NCI-H1092 treated with DMSO at 0.1 percent for 48 hours (cell line): ENCODE data around the gene CCDC200.
"Not testable (repeated sequence)": the region's sequence is repeated elsewhere in the genome, so short reads cannot be mapped to it uniquely, and the experiment has no call there.

Source experiments
- DNase-seq: peaks from one replicate; lab custom pipeline; 2025; lab: John Stamatoyannopoulos, UW

The CCDC200 gene

GRCh38 chr17:43216369-43216761, 12.1 kb downstream of the CCDC200 start:
- no peak for DNase-seq

- DNase-seq, result no peak
Observed at GRCh38 chr17:43215341-43215740, 13.1 kb downstream of the CCDC200 start.

DNA sequence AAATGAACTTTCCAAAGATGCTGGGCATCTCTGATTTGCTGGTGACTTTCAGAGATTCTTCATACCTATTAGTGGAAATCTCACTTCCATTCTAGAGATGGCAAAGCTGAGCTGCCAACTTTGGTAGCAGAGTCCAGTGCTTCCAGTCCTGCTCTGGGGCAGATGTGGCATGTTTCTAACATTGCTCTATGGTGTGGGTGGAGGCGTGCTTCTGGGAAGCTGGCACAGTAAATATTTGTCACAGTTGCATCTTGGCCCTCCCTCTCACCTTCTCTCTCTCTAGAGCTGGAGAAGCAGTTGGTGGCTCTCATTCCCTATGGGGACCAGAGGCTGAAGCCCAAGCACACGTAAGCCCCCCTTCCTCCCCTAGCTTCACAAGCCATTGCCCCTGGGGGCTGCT, 14.9 kb downstream of the CCDC200 start:
- DNase-seq, result no peak

DNA sequence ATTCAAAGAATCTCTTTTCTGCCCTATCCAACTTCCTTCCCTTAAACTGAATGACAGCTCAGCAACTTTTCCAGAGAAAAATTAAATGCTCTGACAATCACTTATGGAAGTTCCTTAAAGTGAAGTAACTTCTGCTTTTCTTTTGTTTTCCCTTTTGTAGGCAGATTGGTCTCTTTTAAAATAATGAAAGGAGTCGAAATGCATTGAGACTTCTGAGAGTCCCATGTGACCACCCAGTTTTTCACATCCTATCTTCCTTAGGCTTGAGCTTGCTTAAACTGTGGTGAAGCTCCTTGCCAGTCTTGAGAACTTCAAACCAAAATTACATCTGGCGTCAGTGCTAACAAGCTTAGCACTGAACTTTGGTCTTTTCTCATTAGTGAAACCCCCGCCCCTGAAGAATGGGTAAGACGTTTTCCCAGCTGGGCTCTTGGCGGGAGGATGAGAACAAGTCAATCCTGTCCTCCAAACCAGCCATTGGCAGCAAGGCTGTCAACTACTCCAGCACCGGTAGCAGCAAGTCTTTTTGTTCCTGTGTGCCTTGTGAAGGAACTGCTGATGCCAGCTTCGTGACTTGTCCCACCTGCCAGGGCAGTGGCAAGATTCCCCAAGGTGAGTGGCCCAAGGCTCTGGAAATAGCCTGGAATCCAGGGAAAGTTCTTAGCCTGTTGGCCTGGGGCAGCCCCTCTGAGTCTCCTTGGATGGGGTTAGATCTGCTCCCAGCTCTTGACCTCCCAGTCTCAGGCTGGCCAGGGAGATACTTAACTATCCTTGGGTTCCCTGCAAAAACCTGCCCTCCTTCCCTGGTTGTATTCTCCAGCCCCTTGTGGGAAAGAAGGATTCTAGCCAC, 15.6 kb downstream of the CCDC200 start:
- no peak for DNase-seq

- DNase-seq, result no peak
Observed at GRCh38 chr17:43211480-43212402, 16.7 kb downstream of the CCDC200 start, which contains the start of gene TMEM106A. TMEM106A (plus strand) TSS chr17:43211875; CDS start chr17:43213042, 1,167 bp downstream.

DNA sequence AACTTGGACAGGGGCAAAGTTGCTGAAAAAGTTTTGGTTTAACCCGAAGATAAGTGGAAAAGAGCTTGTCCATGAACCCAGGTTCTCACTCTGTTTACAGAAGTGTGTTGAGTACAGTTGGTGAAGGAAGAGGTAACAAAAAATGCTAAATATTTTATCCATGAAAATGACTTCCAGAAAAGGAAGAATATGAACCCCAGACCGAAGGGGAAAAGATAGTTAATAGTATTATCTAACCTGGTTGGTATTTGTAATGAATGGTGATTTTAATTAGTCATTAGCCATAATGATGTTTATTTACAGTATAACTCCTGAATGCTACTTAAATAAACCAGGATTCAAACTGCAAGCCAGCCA, 17.3 kb downstream of the CCDC200 start:
- no peak for DNase-seq

DNA sequence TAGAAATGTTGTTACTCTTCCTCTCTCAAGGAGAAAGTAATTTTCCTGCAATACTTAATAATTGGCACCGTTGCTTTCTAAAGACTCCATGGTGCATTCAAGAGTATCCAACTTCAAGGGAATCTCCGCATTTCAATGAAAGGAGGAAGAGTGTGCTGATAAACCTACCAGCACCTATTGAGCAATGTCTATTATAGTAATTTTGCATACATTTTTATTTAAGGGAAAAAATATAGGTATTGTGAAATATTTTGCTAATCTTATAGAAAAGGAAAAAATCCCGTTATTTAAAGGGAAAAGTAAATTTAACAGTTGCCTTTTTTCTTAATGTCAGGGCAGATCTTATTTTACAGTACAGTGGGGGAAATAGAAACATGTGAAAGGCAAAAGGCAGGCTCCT, 17.8 kb downstream of the CCDC200 start:
- no peak for DNase-seq

- DNase-seq, result not testable (repeated sequence)
Observed at GRCh38 chr17:43203013-43203412, 25.4 kb downstream of the CCDC200 start.

DNA sequence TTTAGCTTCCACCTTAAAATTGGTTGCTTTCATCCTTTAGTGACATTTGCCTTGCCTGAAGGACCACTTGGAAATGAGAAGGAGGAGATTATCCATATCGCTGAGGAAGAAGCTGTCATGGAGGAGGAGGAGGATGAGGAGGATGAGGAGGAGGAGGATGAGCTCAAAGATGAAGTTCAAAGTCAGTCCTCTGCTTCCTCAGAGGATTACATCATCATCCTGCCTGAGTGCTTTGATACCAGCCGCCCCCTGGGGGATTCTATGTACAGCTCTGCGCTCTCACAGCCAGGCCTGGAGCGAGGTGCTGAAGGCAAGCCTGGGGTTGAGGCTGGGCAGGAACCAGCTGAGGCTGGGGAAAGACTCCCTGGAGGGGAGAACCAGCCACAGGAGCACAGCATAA, 28.3 kb downstream of the CCDC200 start:
- DNase-seq, result no peak

DNA sequence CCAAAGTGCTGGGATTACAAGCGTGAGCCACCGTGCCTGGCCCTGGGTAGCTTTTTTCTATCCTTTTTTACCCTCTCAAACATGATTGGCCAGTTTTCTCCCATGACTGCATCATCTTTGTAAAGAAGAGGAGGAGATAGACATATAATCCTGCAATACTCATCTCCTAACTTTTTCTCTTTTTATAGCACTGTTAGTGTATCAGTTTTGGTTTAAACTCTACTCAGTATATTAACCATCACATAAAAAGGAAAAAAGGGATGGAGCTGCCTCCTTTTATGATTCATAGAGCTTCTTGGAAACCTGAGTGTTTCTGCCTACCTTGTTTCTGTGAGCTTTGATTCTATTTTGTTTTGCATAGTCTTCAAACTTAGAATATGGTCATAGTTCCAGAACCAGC, 28.8 kb downstream of the CCDC200 start:
- DNase-seq, result no peak

- no peak for DNase-seq
Observed at GRCh38 chr17:43193251-43193650, 35.2 kb downstream of the CCDC200 start.

GRCh38 chr17:43186656-43187055, 41.8 kb downstream of the CCDC200 start:
- not testable (repeated sequence) for DNase-seq

DNA sequence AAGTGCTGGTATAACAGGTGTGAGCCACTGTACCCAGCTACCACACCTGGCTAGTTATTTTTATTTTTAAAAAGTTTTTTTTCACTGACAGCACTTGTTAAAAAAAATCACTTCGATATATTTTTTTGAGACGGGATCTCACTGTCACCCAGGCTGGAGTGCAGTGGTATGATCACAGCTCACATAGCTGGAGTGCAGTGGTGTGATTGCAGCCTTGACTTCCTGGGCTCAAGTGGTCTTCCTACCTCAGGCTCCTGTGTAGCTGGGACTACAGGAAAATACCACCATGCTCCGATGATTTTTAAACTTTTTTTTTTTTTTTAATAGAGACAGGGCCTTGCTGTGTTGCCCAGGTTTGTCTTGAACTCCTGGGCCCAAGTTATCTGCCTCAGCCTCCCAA, 44.5 kb downstream of the CCDC200 start:
- DNase-seq, result no peak

GRCh38 chr17:43176119-43176570, 52.3 kb downstream of the CCDC200 start:
- no peak for DNase-seq

DNA sequence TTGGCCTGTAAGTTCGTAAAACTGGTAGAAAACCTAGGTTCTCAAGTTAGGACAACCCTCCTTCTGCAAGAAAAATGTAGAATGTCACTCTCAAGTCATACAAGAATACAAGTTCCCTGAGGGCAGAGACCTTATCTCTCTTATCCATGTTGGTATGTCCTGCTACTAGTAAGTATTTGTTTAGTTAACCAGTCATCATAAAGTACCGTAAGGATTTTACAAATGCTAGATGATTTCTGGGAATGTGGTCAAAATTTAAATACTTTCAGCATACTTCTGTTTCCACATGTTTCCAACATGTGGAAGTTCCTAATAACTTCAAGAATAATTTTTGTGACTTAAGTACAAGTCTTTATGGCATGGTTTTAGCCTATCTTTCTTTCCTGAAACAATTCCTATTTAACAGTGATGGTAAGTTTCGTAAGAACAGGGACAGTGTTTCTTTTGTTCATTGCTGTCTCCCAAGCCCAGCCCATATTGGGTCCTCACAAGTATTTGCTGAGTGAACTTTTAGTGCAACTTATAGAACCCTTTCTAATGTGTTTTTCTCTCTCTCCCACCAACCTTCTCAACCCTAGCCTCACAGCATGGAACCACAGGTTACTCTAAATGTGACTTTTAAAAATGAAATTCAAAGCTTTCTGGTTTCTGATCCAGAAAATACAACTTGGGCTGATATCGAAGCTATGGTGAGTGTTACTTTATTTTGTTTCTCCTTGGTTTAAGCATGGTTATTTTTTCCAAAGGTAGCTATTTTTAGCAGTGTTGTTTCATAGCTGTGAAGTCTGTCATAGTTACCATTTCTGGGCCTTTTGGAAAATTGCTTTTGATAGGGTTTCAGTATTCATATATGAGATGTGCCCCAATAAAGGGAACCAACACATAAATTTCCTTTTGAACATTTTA, 53.0 kb downstream of the CCDC200 start:
- no peak for DNase-seq

DNA sequence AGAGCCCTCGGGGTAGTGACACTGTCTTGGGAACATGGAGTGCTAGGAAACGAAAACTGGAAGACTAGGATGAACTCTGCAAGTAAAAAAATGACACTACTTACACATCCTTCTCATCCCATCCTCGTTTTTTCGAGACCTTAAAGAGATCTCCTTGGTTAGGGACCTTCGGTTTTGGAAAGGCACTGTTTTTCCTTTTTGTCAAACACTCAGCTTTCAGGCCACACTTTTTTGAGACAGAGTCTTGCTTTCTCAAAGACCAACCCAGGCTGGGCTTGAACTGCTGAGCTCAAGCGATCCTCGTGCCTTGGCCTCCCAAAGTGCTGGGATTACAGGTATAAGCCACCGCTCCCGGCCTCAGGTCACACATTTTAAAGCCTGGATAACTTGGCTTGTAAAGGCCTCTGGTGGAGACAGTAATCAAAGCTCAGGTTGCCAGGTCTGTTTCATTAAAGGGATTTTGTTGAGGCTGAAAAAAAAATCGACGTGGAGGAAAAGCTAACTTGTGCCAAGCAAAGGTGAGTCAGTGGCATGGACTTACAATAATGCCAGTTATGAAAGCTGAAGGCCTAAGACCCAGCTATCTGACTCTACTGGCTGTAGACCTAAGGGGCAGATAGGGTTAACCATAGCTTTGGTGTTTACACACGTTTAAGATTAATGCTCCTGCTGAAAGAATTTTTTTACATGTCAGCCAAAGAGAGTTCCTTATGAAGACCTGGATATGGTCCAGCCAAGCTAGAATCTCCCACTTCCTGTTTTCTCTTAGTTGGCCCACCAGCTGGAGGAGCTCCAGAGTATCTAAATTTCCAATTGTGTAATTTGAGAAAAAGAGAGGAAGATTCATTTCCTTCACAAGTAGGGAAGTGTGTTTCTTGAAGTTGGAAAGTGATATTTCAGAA, 56.6 kb downstream of the CCDC200 start:
- no peak for DNase-seq
